Endothelial cell of umbilical vein (primary cell): ENCODE results near the gene ZMAT3. TPM values are rescaled to one million over a fixed set of nuclear protein-coding genes. Genes with fewer than 3 reads are reported as not detected.

Experiments used
- BruUV-seq: library from RNA; stranded (reverse); fragments of 400-500 nt; replicated peaks from 2 replicates; lab custom pipeline; 2021; lab: Mats Ljungman, UMichigan
- CTCF ChIA-PET: fragments of 300-600, 350-600 bp; sonication (Branson Sonifier 250); formaldehyde crosslinking; loops from one replicate; lab custom pipeline; 2021; ENCODE audit warnings: antibody characterized with exemption, inconsistent platforms; lab: Charles Lee
- POLR2A ChIA-PET: fragments of 300-600, 350-600 bp; sonication (Branson Sonifier 250); formaldehyde crosslinking; loops from one replicate; lab custom pipeline; 2021; ENCODE audit warnings: antibody characterized with exemption, inconsistent platforms; lab: Charles Lee
- DNase-seq: peaks from one replicate; pipeline ENCODE4 v3.0.0-alpha.2; 2011; ENCODE audit warnings: low read depth, low spot score
- FAIRE-seq: peaks from 2 replicates; lab custom pipeline; 2011; peaks lifted over from hg19 to GRCh38; lab: Jason Lieb, UNC
- H2AFZ ChIP-seq: 2 replicates; pipeline ENCODE4 v1.6.0; 2012; ENCODE audit warnings: low read depth, low read length, control low read depth, inconsistent platforms
- H3K27ac ChIP-seq: 2 replicates; pipeline ENCODE4 v1.5.1; 2011; ENCODE audit warnings: low read depth, mild to moderate bottlenecking, control low read depth, low read length, moderate library complexity; ENCODE audit not compliant: insufficient read depth
- H3K27me3 ChIP-seq, 2 experiments: 2 replicates each; pipeline versions ENCODE4 v1.6.0 to v1.6.1; 2011; ENCODE audit warnings: low read length in 2 of 2, mixed read lengths in 1 of 2; ENCODE audit not compliant: control insufficient read depth in 2 of 2, insufficient read depth in 2 of 2
- H3K36me3 ChIP-seq, 2 experiments: 2 replicates in 1 of 2; 3 replicates in 1 of 2; pipeline ENCODE4 v1.5.1; 2011; ENCODE audit warnings: low read length in 2 of 2, mild to moderate bottlenecking in 1 of 2, moderate library complexity in 1 of 2; ENCODE audit not compliant: control insufficient read depth in 2 of 2, insufficient read depth in 2 of 2; ENCODE audit errors: extremely low read depth in 1 of 2
- H3K4me1 ChIP-seq: 3 replicates; pipeline ENCODE4 v1.5.1; 2011; ENCODE audit warnings: mild to moderate bottlenecking, low read length; ENCODE audit not compliant: control insufficient read depth, insufficient read depth; ENCODE audit errors: extremely low read depth
- H3K4me2 ChIP-seq: 2 replicates; pipeline ENCODE4 v1.6.1; 2011; ENCODE audit warnings: low read length, control low read depth, mixed read lengths; ENCODE audit not compliant: insufficient read depth
- H3K4me3 ChIP-seq, 3 experiments: fragments of 200-600 bp in 1 of 3; sonication (generic), shearing (Covaris generic) in 1 of 3; replicated peaks in 1 of 3; 2 replicates each; pipeline ENCODE4 v1.5.1; 2011 to 2016; ENCODE audit warnings: control low read depth in 3 of 3, low read length in 3 of 3, mild to moderate bottlenecking in 2 of 3, inconsistent platforms in 1 of 3, low read depth in 1 of 3, moderate library complexity in 1 of 3; ENCODE audit not compliant: insufficient read depth in 1 of 3
- H3K79me2 ChIP-seq: 2 replicates; pipeline ENCODE4 v1.6.0; 2012; ENCODE audit warnings: low read length, inconsistent platforms; ENCODE audit not compliant: control insufficient read depth, insufficient read depth
- H3K9ac ChIP-seq: replicated peaks from 2 replicates; pipeline ENCODE3; 2011; ENCODE audit warnings: low read length, control low read depth; ENCODE audit not compliant: insufficient read depth; ENCODE audit errors: extremely low read depth
- H3K9me1 ChIP-seq: replicated peaks from 3 replicates; pipeline ENCODE4 v1.6.0; 2011; ENCODE audit warnings: mild to moderate bottlenecking, low read length; ENCODE audit not compliant: control insufficient read depth, insufficient read depth; ENCODE audit errors: extremely low read depth
- H3K9me3 ChIP-seq: replicated peaks from 2 replicates; pipeline ENCODE4 v1.5.1; 2012; ENCODE audit warnings: low read length, inconsistent platforms; ENCODE audit not compliant: control insufficient read depth, insufficient read depth
- H4K20me1 ChIP-seq: replicated peaks from 2 replicates; pipeline ENCODE3; 2011; ENCODE audit warnings: mild to moderate bottlenecking, low read length; ENCODE audit not compliant: control insufficient read depth, insufficient read depth; ENCODE audit errors: extremely low read depth
- CTCF ChIP-seq, 2 donors: IDR thresholded peaks; 1 replicate in 1 of 2; 2 replicates in 1 of 2; pipeline ENCODE4 v1.5.1; 2011; ENCODE audit warnings: low read length in 2 of 2, mild to moderate bottlenecking in 2 of 2, moderate library complexity in 2 of 2, control low read depth in 1 of 2, inconsistent platforms in 1 of 2, low read depth in 1 of 2; ENCODE audit not compliant: insufficient read depth in 1 of 2; ENCODE audit errors: extremely low read depth in 1 of 2
- FOS ChIP-seq: IDR thresholded peaks from 2 replicates; pipeline ENCODE4 v1.6.1; 2011; ENCODE audit warnings: mild to moderate bottlenecking, low read length, moderate library complexity, borderline replicate concordance; ENCODE audit not compliant: insufficient read depth
- JUN ChIP-seq: IDR thresholded peaks from 2 replicates; pipeline ENCODE4 v1.6.1; 2011; ENCODE audit warnings: borderline replicate concordance, low read depth; ENCODE audit not compliant: insufficient read length, insufficient read depth
- MAX ChIP-seq: IDR thresholded peaks from 2 replicates; pipeline ENCODE4 v1.6.1; 2011; ENCODE audit not compliant: insufficient read depth, insufficient read length
- MYC ChIP-seq: IDR thresholded peaks from one replicate; pipeline ENCODE4 v1.6.1; 2011; ENCODE audit warnings: mild to moderate bottlenecking, low read depth, low read length
- POLR2A ChIP-seq: IDR thresholded peaks from 2 replicates; pipeline ENCODE4 v1.6.1; 2012; ENCODE audit warnings: low read depth, mild to moderate bottlenecking, control low read depth, low read length
- POLR2AphosphoS5 ChIP-seq: IDR thresholded peaks from 2 replicates; pipeline ENCODE4 v1.6.1; 2012; ENCODE audit warnings: low read depth, mild to moderate bottlenecking, control low read depth, low read length, moderate library complexity; ENCODE audit not compliant: insufficient read depth
- dilution Hi-C: fragments of 300-500 bp; cut with MboI; formaldehyde crosslinking; loops from one replicate; pipeline ENCODE4 v1.15.0; 2019; ENCODE audit warnings: low sequenced_read_pairs; ENCODE audit not compliant: extremely low pct_ligation_motif_present
- intact Hi-C: fragments of 100-400 bp; cut with micrococcal nuclease; formaldehyde crosslinking; loops from one replicate; pipeline ENCODE4 v1.10.0; 2022
- polyA plus RNA-seq, 4 experiments: library from polyadenylated mRNA; depleted of rRNA in 3 of 4; stranded (reverse) in 3 of 4; unstranded in 1 of 4; fragments of >200 nt; gene quantifications; 2 replicates each; pipeline versions ENCODE4 v1.2.1 to v1.2.3, GENCODE V29; 2011 to 2012; ENCODE audit warnings: missing spikeins in 1 of 4
- total RNA-seq: library from RNA; stranded (reverse); gene quantifications from 2 replicates; pipeline ENCODE4 v1.2.3, GENCODE V29; 2021

Gene ZMAT3
- total and polyA plus RNA-seq, 2 donors (not counting 3 experiments of a cell fraction or from before 2014, with no cell fraction given), result 13.2 to 33.1 TPM

GRCh38 chr3:179038216-179038898 lies 33.3 kb downstream of the ZMAT3 start:
- TF ChIP-seq JUN (no peak), CTCF (IDR thresholded peaks at IDR 0.05; ENCODE audit: extremely low read depth in 1 of 2, insufficient read depth in 1 of 2, low read depth in 1 of 2, low read length in 2 of 2) (no peak), POLR2A (no peak), FOS (no peak), POLR2AphosphoS5 (no peak), MYC (no peak), MAX (no peak)
- Histone ChIP-seq H4K20me1 (no peaks in the 10 kb centered on the region), H3K79me2 (peaks cover 77% of the 10 kb centered on the region), H3K9ac (no peak overlapping the region), H3K4me2 (no peak overlapping the region), H3K36me3 (no peaks in the 10 kb centered on the region), H3K4me3 (no peak overlapping the region), H3K4me1 (no peaks in the 10 kb centered on the region), H3K9me1 (no peaks in the 10 kb centered on the region), H3K27ac (no peak overlapping the region), H2AFZ (no peak overlapping the region), H3K27me3 (no peaks in the 10 kb centered on the region), H3K9me3 (no peaks in the 10 kb centered on the region)
- POLR2A ChIA-PET, result no interaction called here
- CTCF ChIA-PET, result interaction anchor here (1.2 kb wide), 2 partner anchors 11 kb away, joined by 3 to 4 read pairs; no protein-coding TSS in a partner anchor
- DNase-seq (no peak), FAIRE-seq (no peak)
- BruUV-seq, result no TSS peak
- intact Hi-C loops (no loop called here), dilution Hi-C loops (no loop called here)
